Head of caudate nucleus (tissue), 42 donors: ENCODE measurements around the gene ARL3.

Experiments
- DNase-seq, 42 donors: peaks; one replicate each; pipeline versions ENCODE4 v3.0.0 to v3.0.0-alpha.2; 2020 to 2021; ENCODE audit warnings: mixed read lengths in 7 of 42
- intact Hi-C: fragments of 100-400 bp; cut with DNase I; formaldehyde crosslinking; loops from one replicate; pipeline ENCODE4 v1.15.0; 2022

Gene ARL3

DNA sequence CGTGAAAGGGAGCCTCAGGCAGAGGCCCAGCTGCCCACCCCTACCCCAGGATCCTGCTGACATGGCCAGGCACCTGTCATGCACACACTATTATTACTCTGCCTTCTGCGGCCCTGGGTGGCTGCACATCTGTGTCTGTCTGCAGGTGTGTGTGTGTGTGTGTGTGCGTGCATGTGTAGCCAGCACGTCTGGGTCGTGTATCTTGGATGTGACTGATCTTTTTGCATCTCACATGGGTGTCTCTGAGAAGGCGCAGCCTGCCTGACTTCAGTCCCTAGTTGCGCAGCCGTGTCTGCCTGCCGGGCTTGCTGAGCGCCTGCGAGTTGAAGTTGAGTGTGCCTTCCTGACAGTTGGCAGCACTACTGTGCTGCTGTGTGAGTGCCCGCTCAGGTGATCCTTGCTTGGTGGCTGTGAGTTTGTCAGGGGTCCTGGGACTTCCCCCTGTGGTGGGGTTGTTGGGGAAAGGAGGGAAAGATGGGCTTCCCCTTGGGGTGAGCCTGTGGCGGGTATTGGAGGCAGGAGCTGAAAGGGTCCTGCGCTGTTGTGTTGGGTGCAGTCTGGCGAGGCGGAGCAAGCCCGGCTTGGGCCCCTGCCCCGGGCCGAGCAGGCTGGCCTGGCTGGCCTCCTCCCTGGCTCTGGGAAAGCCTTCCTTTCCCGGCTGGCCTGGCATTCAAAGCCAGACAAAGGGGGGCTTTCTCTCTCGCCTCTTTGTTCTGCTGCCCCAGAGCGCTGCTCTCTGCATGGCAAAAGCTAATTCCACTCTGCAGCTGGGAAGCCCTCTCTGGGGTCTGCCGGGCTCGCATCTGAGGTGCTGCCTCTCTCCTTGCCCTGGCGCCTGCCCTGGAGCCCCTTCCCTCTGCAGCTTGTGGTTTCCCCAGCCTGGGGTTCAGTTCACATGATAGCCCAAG lies 65.1 kb downstream of the ARL3 start:
- peak; percentile 58 to 92 (median 82) for DNase-seq
- intact Hi-C loops = loop anchor here (5.0 kb wide), 1 partner anchor 63 kb away; the partner anchor contains the start of genes ARL3 and SFXN2

DNA sequence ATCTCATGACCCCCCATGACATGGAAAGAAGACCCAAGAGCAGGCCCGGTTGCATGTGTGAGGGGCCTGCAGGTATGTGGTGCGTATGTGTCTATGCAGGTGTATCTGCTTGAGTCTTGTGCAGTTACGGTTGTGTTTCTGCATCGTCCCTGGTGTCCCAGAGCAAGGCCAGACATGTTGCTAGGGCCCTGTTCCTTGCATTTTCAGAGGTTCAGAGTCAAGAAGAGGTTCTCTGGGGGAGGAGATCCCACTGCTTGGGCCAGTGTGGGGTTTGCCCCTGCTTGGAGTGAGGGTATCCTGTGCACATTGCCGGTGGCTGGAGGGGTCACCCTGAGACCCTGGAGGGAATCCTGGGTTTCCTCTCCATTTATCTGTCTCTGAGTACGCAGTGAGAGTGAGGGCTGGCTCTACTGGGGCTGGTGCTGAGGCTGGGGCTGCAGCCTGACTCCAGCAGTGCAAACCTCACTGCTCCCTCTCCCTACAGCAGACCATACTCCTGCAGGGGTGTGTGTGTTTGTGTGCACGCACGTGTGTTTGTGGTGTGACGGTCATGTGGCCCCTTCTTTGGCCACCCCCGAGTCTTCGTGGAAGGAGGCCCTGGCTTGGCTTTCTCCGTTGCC lies 65.8 kb downstream of the ARL3 start:
- DNase-seq = no peak
- intact Hi-C loops = loop anchor here (5.0 kb wide), 1 partner anchor 64 kb away; the partner anchor contains the start of genes ARL3 and SFXN2

DNA sequence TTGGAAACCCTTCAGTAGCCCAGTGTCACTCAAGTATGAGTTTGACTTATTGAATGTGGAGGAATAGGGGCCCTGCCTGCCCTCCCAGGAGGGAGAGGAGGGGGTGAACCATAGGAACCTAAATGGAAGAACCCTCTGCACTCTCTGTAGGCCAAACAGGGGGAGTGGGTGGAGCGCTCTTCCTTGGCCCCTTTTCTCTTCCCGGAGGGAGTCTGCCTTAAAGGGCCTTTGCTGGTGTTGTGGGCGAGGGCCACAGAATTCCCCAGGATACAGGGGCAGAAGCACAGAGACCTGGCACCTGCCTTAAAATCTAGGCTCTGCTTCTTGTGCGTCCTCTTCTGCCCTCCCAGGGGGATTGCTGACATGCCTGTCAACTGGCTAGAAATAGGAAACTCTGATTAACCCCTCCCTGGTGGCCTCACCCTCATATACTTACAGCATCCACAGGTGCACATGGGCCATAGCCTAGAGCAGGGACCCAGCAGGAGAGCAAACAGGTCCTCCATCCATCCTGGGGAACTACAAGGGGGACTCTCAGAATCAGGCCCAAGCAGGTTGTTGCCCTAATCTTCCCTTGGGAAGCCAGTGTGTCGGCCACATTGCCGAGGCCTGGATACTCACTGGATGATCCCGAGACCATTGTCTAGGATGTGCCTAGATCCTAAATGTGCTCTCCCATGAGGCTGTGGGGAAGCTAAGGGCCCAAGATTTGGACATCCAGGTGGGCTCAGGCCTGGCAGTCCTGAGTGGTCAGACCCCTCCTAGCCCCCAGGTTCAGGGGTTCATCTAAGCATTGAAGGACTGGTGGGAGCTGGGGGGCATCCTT lies 66.5 kb downstream of the ARL3 start:
- DNase-seq = no peak
- intact Hi-C loops = loop anchor here (5.0 kb wide), 1 partner anchor 65 kb away; the partner anchor contains the start of genes ARL3 and SFXN2

DNA sequence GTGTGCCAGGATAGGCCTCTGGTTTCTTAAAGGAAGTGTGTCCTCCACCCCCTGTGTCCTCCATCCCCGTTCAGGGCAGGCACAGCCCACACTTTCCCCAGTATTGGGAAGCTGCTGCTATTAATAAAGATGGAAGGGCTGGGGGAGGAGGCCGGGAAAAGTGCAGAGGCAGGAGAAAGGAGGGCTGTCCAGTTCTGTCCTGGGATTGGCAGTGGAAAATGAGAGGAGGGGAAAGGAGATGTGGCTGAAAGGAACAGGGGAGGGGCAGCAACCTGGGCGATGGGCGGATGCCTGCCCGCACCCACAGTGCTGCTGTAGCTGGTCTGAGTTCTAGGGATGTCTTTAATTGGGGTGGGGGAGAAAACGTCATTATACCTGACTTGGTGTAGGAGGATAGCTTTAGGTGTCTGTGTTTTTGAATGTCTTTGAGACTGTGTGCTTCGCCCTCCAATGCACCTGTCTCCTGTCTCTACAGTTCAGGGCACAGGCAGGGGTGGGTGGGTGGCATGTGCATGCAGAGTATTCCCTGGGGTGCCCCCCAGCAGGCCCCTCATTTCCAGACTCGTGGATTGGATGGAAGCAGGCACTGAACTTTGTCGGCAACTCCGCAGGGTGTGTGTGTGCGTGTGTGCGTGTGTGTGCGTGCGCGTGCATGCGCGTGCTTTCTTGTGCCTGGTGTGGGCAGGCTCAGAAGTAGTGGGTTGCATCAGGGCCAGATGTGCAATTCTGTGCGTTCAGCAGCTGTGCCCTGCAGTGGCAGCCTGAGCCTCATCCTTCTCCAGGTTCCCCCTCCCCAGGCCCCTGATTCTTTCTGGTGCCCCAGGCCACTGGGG lies 67.4 kb downstream of the ARL3 start:
- intact Hi-C loops = loop anchor here (5.0 kb wide), 1 partner anchor 65 kb away; the partner anchor contains the start of genes ARL3 and SFXN2
- peak in 39 of 42 donors; percentile 46 to 84 (median 72) for DNase-seq

DNA sequence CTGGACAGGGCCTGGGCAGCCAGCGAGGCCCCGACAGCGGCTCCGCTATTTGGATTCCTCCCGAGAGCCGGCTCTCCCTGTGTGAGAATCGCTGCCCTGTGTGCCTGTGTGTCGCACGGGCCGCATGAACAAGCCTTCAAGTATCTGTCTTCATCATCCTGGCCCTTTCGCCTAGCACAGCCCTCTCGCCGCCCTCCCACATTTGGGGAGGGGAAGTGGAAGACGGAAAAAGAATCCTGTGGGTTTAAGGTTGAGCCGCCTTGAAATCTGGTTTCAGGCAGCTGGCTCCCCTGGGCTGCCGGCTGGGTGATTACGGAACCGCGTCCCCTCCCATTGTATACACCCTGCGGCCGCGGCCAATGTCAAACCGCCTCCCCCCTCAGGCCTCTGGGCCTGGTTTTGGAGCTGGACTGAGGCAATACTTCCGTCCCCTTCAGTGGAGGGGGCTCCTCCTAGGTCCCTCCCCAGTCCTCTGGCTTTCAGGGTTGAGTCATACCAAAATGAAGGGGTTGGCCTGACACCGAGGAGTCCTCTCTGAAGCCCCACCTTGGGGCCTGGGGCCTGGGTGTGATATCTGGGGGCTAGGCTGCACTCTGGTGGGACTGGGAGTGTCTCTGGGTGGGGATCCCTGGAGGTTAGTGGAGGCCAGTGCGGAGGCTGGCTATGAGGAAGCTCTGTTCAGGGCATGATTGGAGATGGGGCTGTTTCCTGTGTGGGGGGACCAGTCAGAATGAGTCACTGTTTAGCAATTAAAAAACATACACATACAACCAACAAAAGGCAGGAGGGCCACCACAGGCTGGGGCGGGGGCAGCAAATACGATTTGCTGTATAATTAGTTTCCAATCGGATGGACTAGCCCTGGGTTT lies 68.2 kb downstream of the ARL3 start:
- intact Hi-C loops = loop anchor here (5.0 kb wide), 1 partner anchor 66 kb away; the partner anchor contains the start of genes ARL3 and SFXN2
- DNase-seq = peak in 35 of 42 donors; percentile 47 to 81 (median 62)

DNA sequence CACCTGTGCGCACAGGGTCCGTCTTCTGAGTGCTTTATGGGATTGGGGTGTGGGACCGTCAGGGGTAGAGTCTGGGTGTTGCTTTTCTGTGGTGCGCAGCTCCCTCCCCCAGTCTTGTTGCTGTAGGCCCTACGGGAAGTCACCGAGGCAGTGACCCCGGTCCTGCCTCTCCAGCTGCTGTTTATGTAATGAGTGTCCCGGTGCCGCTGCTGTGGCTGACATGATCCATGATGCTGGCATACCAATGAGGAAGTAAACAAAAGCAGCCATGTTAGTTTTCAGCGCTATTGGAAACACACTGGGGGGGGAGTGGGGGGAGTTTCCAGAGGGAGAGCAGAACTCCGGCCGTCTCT lies 68.8 kb downstream of the ARL3 start:
- intact Hi-C loops = loop anchor here (5.0 kb wide), 1 partner anchor 67 kb away; the partner anchor contains the start of genes ARL3 and SFXN2

DNA sequence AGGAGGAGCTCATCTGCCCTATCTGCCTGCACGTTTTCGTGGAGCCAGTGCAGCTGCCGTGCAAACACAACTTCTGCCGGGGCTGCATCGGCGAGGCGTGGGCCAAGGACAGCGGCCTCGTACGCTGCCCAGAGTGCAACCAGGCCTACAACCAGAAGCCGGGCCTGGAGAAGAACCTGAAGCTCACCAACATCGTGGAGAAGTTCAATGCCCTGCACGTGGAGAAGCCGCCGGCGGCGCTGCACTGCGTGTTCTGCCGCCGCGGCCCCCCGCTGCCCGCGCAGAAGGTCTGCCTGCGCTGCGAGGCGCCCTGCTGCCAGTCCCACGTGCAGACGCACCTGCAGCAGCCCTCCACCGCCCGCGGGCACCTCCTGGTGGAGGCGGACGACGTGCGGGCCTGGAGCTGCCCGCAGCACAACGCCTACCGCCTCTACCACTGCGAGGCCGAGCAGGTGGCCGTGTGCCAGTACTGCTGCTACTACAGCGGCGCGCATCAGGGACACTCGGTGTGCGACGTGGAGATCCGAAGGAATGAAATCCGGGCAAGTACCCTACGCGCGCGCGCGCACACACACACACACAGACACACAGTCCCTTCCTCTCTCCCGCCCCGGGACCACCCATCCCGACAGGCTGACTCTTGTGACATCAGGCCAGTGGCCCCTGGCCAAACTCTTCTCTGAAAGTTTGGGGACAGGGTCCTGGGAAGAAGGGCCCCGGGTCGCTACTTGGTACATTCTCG lies 69.4 kb downstream of the ARL3 start:
- intact Hi-C loops = loop anchor here (5.0 kb wide), 2 partner anchors 32 to 67 kb away; partner anchors contain the start of genes ARL3 and SFXN2
- DNase-seq = peak; percentile 56 to 89 (median 78)

More for the DNA sequence above, 68.8 kb downstream of the ARL3 start:
- DNase-seq = peak in 38 of 42 donors; percentile 52 to 91 (median 75)

DNA sequence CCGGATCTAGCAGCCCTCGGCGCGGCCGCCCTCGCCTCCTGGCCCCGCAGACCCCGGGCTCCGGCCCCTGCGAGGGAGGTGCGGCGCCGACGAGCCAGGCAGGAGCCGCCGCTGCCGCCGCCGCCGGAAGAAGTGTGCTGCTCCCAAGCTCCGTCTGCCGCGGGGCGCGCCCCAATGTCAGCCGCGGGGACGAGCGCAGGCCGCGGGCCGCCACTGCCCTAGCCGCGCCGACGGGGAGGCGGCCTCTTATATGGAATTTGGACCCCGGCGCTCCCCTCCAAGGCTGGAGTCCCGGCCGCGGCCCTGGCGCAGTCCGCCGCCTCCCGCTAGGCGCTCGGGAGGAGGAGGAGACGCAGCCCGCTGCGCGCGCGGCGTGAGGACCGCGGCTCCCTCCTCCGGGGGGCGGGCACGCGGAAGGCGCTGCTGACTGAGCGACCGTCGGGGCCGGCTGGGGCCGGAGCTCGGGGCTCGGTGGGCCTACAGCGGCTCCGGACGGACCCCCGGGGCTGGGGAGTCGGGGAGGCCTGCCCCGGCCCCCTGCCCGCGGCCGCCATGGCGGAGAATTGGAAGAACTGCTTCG lies 70.0 kb downstream of the ARL3 start, which contains the start of gene TRIM8:
Gene TRIM8 (plus strand): TSS at position 414 of the 580 bp plus-strand sequence. CDS start 139 bp downstream, at position 553.
- DNase-seq = peak in 36 of 42 donors; percentile 46 to 80 (median 64)
- intact Hi-C loops = loop anchor here (5.0 kb wide), 1 partner anchor 33 kb away; no protein-coding TSS in a partner anchor

DNA sequence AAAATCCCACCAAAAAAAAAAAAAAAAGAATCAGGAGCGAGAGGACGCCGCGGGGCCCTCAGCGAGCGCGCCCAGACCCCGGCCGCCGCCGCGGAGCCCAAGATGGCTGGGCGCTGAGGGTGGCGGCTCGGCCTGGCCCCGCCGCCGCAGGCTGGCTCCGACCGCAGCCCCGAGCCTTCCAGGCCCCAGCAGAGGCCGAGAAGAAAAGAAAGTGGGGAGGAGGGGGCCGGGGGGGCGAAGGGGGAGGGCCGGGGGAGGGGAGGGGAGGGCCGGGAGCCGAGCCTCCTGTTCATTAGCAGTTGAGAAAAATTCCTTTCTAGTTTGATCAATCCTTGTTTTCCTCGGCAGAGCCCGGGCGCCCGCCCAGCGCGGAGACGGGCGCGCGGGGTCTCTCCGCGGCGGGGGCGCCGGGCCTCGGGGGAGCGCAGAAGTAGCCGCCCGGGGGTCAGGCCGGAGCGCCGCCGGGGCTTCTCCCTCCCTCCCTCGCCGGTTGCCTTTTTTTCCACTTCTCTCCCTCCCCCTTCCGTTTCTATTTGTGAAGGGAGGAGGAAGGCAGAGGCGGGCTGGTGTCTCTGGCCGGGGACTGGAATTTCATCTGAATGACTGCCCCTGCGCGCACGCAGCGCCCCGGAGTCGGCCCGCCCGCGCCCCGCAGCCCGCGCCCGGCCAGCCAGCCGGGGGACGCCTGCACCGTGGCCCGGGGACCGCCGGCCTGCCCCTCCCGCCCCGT lies 70.7 kb downstream of the ARL3 start:
- peak in 40 of 42 donors; percentile 51 to 90 (median 74) for DNase-seq
- intact Hi-C loops = loop anchor here (2.0 to 5.0 kb wide), 2 partner anchors 34 to 141 kb away; partner anchors contain the start of genes ACTR1A and SUFU

DNA sequence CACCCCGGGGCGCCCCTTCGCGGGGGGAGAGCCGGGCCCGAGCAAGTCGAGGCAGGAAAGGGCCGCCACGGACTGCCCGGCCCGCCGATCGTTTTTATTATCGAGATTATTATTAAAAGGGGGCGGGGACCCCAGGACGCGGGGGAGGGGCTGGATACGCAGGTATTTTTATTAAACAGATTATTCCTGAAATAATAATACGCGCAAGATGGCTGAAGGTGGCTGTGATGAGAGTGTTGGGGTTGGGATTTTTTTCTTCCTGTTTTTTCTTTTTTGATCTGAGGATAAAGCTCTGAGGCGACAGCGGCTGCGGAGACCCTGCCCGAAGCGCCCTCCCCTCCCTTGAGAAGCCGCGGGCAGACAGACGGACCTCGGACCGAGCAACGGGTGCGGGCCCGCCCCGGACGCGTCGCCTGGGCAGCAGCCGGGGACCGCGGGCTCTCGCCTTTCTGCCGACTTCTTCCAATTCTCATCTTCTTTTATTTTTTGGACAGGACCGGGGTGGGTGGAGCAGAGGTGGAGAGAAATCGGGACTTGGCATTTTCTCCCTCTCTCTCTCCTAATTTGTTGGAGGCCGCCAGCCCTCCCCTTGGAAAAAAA lies 71.4 kb downstream of the ARL3 start:
- intact Hi-C loops = loop anchor here (2.0 to 5.0 kb wide), 2 partner anchors 34 to 140 kb away; partner anchors contain the start of genes ACTR1A and SUFU
- DNase-seq = peak in 36 of 42 donors; percentile 33 to 83 (median 64)

DNA sequence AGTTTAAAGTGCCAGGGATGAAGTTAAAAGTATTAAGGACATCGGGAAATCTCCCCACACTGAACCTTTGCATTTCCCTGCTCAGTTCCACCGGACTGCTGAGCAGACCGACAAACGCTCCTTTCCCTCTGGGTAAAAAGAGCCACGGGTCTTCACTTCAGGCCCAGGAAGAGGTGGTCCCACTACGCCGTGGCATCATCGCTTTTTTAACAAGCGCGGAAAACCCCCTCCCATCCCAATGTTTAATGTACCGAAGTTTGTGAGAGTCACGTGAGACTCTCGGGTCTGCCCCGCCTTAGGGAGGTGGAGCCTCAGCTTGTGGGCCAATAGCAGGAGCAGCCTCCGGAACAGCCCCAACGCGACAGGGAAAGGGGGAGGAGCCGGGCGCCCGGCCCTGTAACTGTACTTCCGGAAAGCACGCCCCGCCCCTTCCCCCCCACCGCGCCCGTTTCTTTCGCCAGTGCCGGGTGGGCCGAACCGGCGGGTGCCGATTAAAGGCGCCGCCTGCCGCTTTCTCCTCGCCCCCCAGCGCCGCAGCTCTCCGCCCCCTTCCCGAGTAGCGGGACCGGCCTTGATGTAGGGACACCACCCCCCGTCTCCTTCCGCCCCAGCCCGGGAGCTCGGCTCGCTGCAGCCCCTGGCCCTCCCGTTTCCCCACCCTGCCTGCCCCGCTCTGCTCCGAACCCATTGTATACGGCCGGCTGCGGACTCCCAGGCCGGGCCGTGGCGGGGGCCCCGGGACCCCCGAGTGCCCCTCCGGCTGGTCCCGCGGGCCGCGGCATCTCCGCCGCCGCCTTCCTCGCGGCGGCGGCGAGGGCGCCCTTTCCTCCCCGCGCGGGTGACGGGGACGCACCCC lies 72.1 kb downstream of the ARL3 start:
- intact Hi-C loops = loop anchor here (2.0 to 5.0 kb wide), 2 partner anchors 35 to 139 kb away; partner anchors contain the start of genes ACTR1A and SUFU
- peak; percentile 96 to 100 (median 99) for DNase-seq

DNA sequence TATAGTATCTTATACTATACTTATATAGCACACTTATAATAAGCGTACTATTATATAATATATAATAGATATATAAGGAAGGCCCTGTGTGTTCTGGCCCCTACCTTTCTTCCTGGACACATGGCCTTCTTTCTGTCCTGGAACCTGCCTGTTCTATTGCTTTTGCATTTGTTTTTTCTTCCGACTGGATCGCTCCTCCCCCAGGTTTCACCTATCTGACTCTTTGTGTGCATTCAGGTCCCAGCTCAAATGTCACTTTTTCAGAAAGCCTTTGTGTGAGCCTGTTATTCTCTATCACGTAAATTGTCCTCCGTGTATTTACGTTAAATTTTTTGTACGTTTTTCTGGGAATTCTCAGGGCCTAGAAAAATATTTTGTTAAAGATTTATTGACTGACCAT lies 72.8 kb downstream of the ARL3 start:
- intact Hi-C loops = loop anchor here (5.0 kb wide), 1 partner anchor 36 kb away; no protein-coding TSS in a partner anchor
- DNase-seq = no peak

DNA sequence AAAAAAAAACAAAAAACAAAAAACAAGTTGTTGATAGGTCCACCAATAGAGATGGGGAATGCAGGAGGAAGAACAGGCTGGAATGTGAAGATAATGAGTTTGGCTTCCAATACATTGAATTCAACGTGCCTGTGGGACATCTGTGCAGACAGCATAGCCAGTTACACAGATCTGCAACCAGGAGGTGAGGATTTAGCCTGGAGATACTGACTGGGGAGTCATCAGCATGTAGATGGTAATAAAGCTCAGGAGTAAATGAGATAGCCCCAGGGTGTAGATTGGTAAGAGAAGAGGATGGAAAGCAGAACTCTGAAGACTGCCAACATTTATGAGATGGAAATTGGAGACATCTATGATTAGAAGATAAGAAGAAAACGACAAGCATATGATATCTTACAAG lies 74.7 kb downstream of the ARL3 start:
- DNase-seq = no peak
- intact Hi-C loops = no loop called here
